Measurements from ENCODE around the gene DCLK2. TPM values are rescaled to one million over a fixed set of nuclear protein-coding genes. Genes with fewer than 3 reads are reported as not detected.

The DCLK2 gene
- total and polyA plus RNA-seq, 9 donors: 4.4 to 9.8 (median 7.2) TPM

- intact Hi-C loops (cut with DNase I): no loop called here
- WGBS, 3 donors: 96 to 98% (median 97%) methylated on average over 3 of the region's 3 CpGs
- no peak for TF ChIP-seq EP300 (IDR thresholded peaks at IDR 0.05)
- no peak for TF ChIP-seq POLR2A (IDR thresholded peaks at IDR 0.05)
- no peak overlapping the region for H3K4me3 ChIP-seq
- no peaks in the 10 kb centered on the region for H3K36me3 ChIP-seq
- no peak overlapping the region for H3K27ac ChIP-seq
- DNase-seq: no peak
- no peaks in the 10 kb centered on the region for H3K4me1 ChIP-seq (ENCODE audit: insufficient read depth)
- H3K27me3 ChIP-seq: no peaks in the 10 kb centered on the region
- no peaks in the 10 kb centered on the region for H3K9me3 ChIP-seq
These were observed 18.4 kb downstream of the DCLK2 start for GRCh38 chr4:150096625-150097024.

GRCh38 chr4:150098214-150098613, 20.0 kb downstream of the DCLK2 start:
- Histone ChIP-seq H3K27me3 (no peaks in the 10 kb centered on the region), H3K4me1 (ENCODE audit: insufficient read depth) (no peaks in the 10 kb centered on the region), H3K27ac (no peak overlapping the region), H3K36me3 (no peaks in the 10 kb centered on the region), H3K4me3 (no peak overlapping the region), H3K9me3 (no peaks in the 10 kb centered on the region)
- intact Hi-C loops (cut with DNase I): no loop called here
- no peak for DNase-seq
- no peak for TF ChIP-seq CTCF (IDR thresholded peaks at IDR 0.05)
- TF ChIP-seq EP300 (IDR thresholded peaks at IDR 0.05): no peak
- no peak for TF ChIP-seq POLR2A (IDR thresholded peaks at IDR 0.05)
- WGBS, 3 donors: 76 to 83% (median 79%) methylated on average over 4 of the region's 4 CpGs

- intact Hi-C loops (cut with DNase I): no loop called here
These were observed 26.3 kb downstream of the DCLK2 start for GRCh38 chr4:150104404-150105027.

DNA sequence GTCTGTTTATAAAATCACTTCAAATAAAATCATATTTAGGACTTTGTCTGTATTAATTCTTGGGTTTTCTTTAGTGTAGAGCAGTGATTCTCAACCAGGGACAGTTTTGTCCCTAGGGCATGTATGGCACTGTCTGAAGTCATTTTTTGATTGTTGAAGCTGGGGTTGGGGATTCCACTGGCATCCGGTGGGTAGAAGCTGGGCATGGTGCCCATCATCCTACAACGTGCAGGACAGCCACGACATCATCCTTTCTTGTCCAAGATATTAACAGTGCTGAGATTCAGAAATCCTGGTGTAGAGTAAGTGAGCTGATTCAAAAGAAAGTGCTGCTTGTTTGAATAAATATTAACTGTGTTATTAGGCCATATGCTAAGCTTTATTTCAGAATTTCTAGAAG, 28.6 kb downstream of the DCLK2 start:
- H3K36me3 ChIP-seq: no peaks in the 10 kb centered on the region
- 67 to 72% (median 69%) methylated on average over 3 of the region's 3 CpGs for WGBS, 3 donors
- H3K9me3 ChIP-seq: no peaks in the 10 kb centered on the region
- H3K4me3 ChIP-seq: no peak overlapping the region
- no peaks in the 10 kb centered on the region for H3K4me1 ChIP-seq (ENCODE audit: insufficient read depth)
- no peak for DNase-seq
- H3K27me3 ChIP-seq: no peaks in the 10 kb centered on the region
- intact Hi-C loops (cut with DNase I): no loop called here
- H3K27ac ChIP-seq: no peak overlapping the region
- TF ChIP-seq POLR2A (IDR thresholded peaks at IDR 0.05) (no peak), CTCF (IDR thresholded peaks at IDR 0.05) (no peak), EP300 (IDR thresholded peaks at IDR 0.05) (no peak)

More at GRCh38 chr4:150104404-150105027, 26.3 kb downstream of the DCLK2 start:
- H3K4me1 ChIP-seq (ENCODE audit: insufficient read depth): no peaks in the 10 kb centered on the region
- no peak for DNase-seq
- no peak for TF ChIP-seq POLR2A (IDR thresholded peaks at IDR 0.05)
- no peak overlapping the region for H3K4me3 ChIP-seq
- no peaks in the 10 kb centered on the region for H3K27me3 ChIP-seq
- no peak overlapping the region for H3K27ac ChIP-seq
- H3K36me3 ChIP-seq: no peaks in the 10 kb centered on the region
- 95 to 98% (median 96%) methylated on average over 2 of the region's 2 CpGs for WGBS, 3 donors
- no peaks in the 10 kb centered on the region for H3K9me3 ChIP-seq

DNA sequence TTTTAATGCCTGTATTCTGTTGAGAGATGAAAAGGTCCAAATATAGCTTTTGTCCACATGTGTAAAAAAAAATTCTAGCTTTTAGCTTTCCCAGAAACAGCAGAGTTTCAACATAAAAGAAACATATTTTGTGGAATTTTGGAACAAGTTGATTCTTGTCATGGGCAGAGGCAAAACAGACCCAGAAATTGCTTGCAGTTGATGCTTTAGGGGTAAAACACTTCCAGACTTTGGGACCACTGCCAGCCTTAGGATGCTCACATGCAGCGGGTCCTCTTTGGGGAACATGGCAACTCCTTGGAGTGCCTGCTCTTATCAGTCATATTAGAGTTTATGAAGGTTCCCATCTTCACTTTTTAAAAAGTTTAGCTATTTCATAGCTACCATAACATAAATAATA, 30.4 kb downstream of the DCLK2 start:
- Histone ChIP-seq H3K36me3 (no peaks in the 10 kb centered on the region), H3K27ac (no peak overlapping the region), H3K9me3 (no peaks in the 10 kb centered on the region), H3K27me3 (no peaks in the 10 kb centered on the region), H3K4me3 (no peak overlapping the region), H3K4me1 (ENCODE audit: insufficient read depth) (no peaks in the 10 kb centered on the region)
- intact Hi-C loops (cut with DNase I): no loop called here
- peak in 2 of 5 donors; percentile 12 to 49 for DNase-seq
- TF ChIP-seq POLR2A (IDR thresholded peaks at IDR 0.05) (no peak), CTCF (IDR thresholded peaks at IDR 0.05) (no peak), EP300 (IDR thresholded peaks at IDR 0.05) (no peak)
- 56 to 69% (median 64%) methylated on average over 1 of the region's 1 CpG for WGBS, 3 donors

Data from ovary (tissue), 9 donors.